Measurements from ENCODE around the gene PEX16. TPM values are rescaled to one million over a fixed set of nuclear protein-coding genes. Genes with fewer than 3 reads are reported as not detected.

The PEX16 gene
- total and polyA plus RNA-seq, 9 of the 15 experiments (the other 6 are each of a cell fraction or from before 2014, with no cell fraction given), result 1.5 to 43.9 (median 14.6) TPM

DNA sequence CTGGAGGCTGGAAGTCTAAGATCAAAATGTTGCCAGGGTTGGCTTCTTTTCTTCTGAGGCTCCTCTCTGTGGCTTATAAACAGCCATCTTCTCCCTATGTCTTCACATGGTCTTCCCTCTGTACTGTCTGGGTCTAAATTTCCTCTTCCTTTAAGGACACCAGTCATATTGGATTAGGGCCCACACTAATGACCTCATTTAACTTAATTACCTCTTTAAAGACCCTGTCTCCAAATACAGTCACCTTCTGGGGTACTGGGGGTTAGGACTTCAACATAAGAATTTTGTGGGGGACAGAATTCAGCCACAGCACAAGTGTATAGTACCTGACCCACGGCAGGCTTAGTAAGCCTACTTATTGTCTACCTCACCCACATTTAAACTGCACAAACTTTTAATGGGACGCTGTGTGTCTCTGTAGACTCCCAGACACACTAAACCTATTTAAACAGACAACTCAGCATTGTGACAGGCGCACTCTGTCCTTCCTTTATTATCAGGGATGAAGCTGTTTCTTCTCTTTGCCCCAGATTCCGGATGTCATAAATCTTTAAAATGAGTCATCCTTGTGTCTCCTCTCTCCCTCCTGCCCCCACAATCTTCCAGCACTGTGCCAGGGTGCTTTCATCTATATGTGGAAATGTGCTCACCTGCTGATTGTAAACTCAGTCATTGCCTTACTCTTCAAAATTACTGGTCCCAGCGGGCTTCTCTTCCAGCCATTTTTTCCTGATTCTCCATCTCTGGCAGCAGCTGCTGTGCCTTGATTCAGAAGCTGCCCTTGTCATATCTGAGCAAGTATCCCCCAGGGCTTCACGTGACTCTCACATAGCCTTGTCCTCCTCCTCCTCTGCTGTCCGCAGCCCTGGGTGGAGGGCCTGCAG, 37.6 kb downstream of the PEX16 start (continued):
- peak; percentile 42; the same call in 1 of the 2 replicates for TF ChIP-seq TOE1 (IDR thresholded peaks at IDR 0.05; ENCODE audit: borderline replicate concordance)
- TF ChIP-seq TOE1 (CRISPR knock-in tag; IDR thresholded peaks at IDR 0.05; ENCODE audit: borderline replicate concordance, low read depth), result no peak
- TF ChIP-seq CBFA2T2 (conservative IDR thresholded peaks at IDR 0.05), result peak; percentile 64
- TF ChIP-seq LEF1 (IDR thresholded peaks at IDR 0.05), result peak; percentile 85
- TF ChIP-seq HDAC8 (tag; IDR thresholded peaks at IDR 0.05), result no peak
- peak; percentile 65 for TF ChIP-seq NEUROD1 (IDR thresholded peaks at IDR 0.05; ENCODE audit: borderline replicate concordance, low read depth, low read length, partially characterized antibody)
- peak in 1 of 2 experiments; percentile 82; a peak in 2 of 4 replicates for TF ChIP-seq HDAC1 (IDR thresholded peaks at IDR 0.05)
- no peak for TF ChIP-seq MITF (IDR thresholded peaks at IDR 0.05)
- TF ChIP-seq SIRT6 (IDR thresholded peaks at IDR 0.05; ENCODE audit: low read depth, low read length), result no peak
- TF ChIP-seq MECOM (CRISPR knock-in tag; IDR thresholded peaks at IDR 0.05), result peak; percentile 96
- peak; percentile 87 for TF ChIP-seq USF2 (CRISPR knock-in tag; IDR thresholded peaks at IDR 0.05)
- peak; percentile 94 to 96 for TF ChIP-seq KDM1A (IDR thresholded peaks at IDR 0.05)
- no peak for TF ChIP-seq KDM2B (CRISPR knock-in tag; IDR thresholded peaks at IDR 0.05)
- no peak for TF ChIP-seq MTF1 (CRISPR knock-in tag; IDR thresholded peaks at IDR 0.05; ENCODE audit: borderline replicate concordance)
- TF ChIP-seq ZNF512 (tag; IDR thresholded peaks at IDR 0.05), result no peak
- TF ChIP-seq BDP1 (IDR thresholded peaks at IDR 0.05; ENCODE audit: insufficient read depth, insufficient read length), result no peak
- TF ChIP-seq, protein P1, sequence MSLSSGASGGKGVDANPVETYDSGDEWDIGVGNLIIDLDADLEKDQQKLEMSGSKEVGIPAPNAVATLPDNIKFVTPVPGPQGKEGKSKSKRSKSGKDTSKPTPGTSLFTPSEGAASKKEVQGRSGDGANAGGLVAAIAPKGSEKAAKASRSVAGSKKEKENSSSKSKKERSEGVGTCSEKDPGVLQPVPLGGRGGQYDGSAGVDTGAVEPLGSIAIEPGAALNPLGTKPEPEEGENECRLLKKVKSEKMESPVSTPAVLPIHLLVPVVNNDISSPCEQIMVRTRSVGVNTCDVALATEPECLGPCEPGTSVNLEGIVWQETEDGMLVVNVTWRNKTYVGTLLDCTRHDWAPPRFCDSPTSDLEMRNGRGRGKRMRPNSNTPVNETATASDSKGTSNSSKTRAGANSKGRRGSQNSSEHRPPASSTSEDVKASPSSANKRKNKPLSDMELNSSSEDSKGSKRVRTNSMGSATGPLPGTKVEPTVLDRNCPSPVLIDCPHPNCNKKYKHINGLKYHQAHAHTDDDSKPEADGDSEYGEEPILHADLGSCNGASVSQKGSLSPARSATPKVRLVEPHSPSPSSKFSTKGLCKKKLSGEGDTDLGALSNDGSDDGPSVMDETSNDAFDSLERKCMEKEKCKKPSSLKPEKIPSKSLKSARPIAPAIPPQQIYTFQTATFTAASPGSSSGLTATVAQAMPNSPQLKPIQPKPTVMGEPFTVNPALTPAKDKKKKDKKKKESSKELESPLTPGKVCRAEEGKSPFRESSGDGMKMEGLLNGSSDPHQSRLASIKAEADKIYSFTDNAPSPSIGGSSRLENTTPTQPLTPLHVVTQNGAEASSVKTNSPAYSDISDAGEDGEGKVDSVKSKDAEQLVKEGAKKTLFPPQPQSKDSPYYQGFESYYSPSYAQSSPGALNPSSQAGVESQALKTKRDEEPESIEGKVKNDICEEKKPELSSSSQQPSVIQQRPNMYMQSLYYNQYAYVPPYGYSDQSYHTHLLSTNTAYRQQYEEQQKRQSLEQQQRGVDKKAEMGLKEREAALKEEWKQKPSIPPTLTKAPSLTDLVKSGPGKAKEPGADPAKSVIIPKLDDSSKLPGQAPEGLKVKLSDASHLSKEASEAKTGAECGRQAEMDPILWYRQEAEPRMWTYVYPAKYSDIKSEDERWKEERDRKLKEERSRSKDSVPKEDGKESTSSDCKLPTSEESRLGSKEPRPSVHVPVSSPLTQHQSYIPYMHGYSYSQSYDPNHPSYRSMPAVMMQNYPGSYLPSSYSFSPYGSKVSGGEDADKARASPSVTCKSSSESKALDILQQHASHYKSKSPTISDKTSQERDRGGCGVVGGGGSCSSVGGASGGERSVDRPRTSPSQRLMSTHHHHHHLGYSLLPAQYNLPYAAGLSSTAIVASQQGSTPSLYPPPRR (CRISPR knock-in tag; IDR thresholded peaks at IDR 0.05; ENCODE audit: borderline replicate concordance), result no peak
- no peak for TF ChIP-seq ZNF668 (CRISPR knock-in tag; IDR thresholded peaks at IDR 0.05)
- peak; percentile 80 for TF ChIP-seq ZNF316 (IDR thresholded peaks at IDR 0.05)
- no peak for TF ChIP-seq MED1 (CRISPR knock-in tag; IDR thresholded peaks at IDR 0.05; ENCODE audit: borderline replicate concordance)

All from K562 (cell line).